Hepatocyte (in vitro differentiated cells): ENCODE results near the gene SLC30A7.

Experiments
- CTCF ChIP-seq: fragments of 200-600 bp; sonication (generic); IDR thresholded peaks from 2 replicates; pipeline ENCODE4 v1.5.1; 2016; ENCODE audit warnings: antibody characterized with exemption, mild to moderate bottlenecking; ENCODE audit not compliant: poor library complexity
- EZH2 ChIP-seq: fragments of 200-600 bp; sonication (generic); IDR thresholded peaks from 2 replicates; pipeline ENCODE4 v1.6.1; 2016; ENCODE audit warnings: antibody characterized with exemption, mild to moderate bottlenecking, borderline replicate concordance
- EZH2phosphoT487 ChIP-seq: fragments of 200-600 bp; sonication (generic); IDR thresholded peaks from one replicate; pipeline ENCODE4 v1.6.1; 2018; ENCODE audit warnings: antibody characterized with exemption, mild to moderate bottlenecking, low read depth, moderate library complexity; ENCODE audit not compliant: unreplicated experiment, severe bottlenecking

GRCh38 chr1:100942304-100943046, 46.6 kb downstream of the SLC30A7 start:
- TF ChIP-seq CTCF, result no peak
- no peak for TF ChIP-seq EZH2
- TF ChIP-seq EZH2phosphoT487, result no peak
